ENCODE results near the gene EME2.
A peak's percentile ranks its signal among the peaks of the same experiment; 100 is the strongest.

EME2 gene

DNA sequence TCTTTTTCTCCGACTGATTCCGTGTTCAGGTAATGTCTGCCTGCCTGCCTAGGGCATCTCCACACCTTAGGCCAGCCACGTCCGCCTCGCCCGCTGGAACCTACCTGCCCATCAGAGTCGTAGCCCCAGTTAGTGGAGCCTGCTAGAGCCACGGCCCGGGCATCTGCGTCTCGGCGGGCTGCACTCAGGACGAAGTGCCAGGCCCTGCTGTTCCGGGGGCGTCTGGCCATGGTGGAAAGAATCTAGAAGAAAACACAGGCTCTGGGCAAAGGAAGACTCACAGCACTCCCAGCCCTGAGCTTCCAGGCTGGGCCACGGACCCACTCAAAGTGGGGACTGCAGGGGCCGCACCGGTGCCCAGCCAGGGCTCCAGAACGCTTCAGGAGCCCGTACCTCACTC, 8.6 kb downstream of the EME2 start:
- Histone ChIP-seq H3K18ac (ENCODE audit: low read length) (peak overlapping the region; percentile 37), H3K23ac (ENCODE audit: low read length) (no peak overlapping the region), H4K8ac (ENCODE audit: low read depth, low read length) (peak overlapping the region; percentile 5), H3K79me1 (ENCODE audit: low read length) (no peaks in the 10 kb centered on the region), H3K9ac (ENCODE audit: low read length) (peak overlapping the region; percentile 73), H3K4me2 (ENCODE audit: low read length) (peak overlapping the region; percentile 91), H4K91ac (ENCODE audit: low read depth, low read length) (peak overlapping the region; percentile 67), H4K12ac (ENCODE audit: low read depth, low read length) (peak overlapping the region; percentile 39), H2AFZ (ENCODE audit: insufficient read depth, low read length, poor library complexity) (no peak overlapping the region), H2BK5ac (ENCODE audit: low read depth, low read length, poor library complexity) (no peak overlapping the region), H3K4me3 (ENCODE audit: low read depth, low read length) (peak overlapping the region; percentile 82), H3K4me1 (ENCODE audit: control insufficient read depth in 1 of 2, insufficient read depth in 2 of 2, low read length in 2 of 2) (peaks cover 8 to 21% of the 10 kb centered on the region in 2 experiments), H2BK12ac (ENCODE audit: low read length) (no peak overlapping the region), H3K27me3 (ENCODE audit: insufficient read depth, low read length) (no peaks in the 10 kb centered on the region), H3K14ac (ENCODE audit: low read length) (no peak overlapping the region), H3K36me3 (ENCODE audit: control insufficient read depth in 1 of 2, insufficient read depth in 2 of 2, low read length in 2 of 2) (peaks cover 45 to 55% of the 10 kb centered on the region in 2 experiments), H3K9me3 (ENCODE audit: insufficient read depth, low read depth, low read length) (no peaks in the 10 kb centered on the region), H2BK120ac (ENCODE audit: insufficient read depth, low read length, poor library complexity) (no peak overlapping the region), H3K79me2 (ENCODE audit: control insufficient read depth, insufficient read depth, low read length, poor library complexity) (peaks cover 4% of the 10 kb centered on the region), H3K27ac (ENCODE audit: low read depth, low read length) (no peak overlapping the region), H2AK5ac (ENCODE audit: low read length) (peak overlapping the region; percentile 5), H3K4ac (ENCODE audit: low read depth, low read length) (no peak overlapping the region)
- no peak for DNase-seq
- no CpG with 5 or more reads among the region's 20 CpGs for WGBS (ENCODE audit: extremely low coverage, insufficient coverage, insufficient read length)

DNA sequence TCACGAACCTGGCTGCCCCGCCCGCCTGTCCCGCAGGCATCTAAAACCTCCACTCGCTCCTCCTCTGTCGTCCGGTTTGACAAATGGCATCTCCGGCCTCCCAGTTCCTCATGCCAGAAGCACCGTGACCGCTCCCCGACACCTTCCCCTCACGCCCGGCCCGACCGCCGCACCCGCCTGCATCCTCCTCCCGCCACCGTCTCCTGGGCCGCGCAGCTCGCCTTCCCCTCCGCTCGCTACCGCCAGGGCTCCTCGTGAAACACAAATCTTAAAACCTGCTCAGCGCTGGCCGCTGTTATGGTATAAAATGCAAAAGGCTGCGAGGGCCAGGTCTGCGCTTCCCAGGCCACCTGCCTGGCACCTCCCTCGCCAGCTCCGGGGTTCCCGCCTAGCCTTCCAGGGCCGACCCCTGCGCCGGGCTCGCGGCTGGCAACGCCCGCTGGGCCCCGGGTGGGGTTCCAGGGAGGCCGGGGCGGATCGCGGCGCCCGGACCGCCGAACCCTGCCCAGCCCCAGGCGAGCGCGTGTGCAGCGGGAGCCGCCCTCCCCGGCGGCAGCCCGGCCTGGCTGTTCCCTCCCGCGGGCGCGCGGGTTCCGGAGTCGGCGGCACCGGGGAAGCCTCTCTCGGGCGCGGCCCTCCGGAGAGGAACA, 9.3 kb downstream of the EME2 start:
- Histone ChIP-seq H3K18ac (ENCODE audit: low read length) (peak overlapping the region; percentile 37), H4K8ac (ENCODE audit: low read depth, low read length) (peak overlapping the region; percentile 69), H3K14ac (ENCODE audit: low read length) (peak overlapping the region; percentile 70), H2BK120ac (ENCODE audit: insufficient read depth, low read length, poor library complexity) (no peak overlapping the region), H3K9ac (ENCODE audit: low read length) (peak overlapping the region; percentile 73), H2BK5ac (ENCODE audit: low read depth, low read length, poor library complexity) (no peak overlapping the region), H3K36me3 (ENCODE audit: control insufficient read depth in 1 of 2, insufficient read depth in 2 of 2, low read length in 2 of 2) (peaks cover 45 to 55% of the 10 kb centered on the region in 2 experiments), H3K4ac (ENCODE audit: low read depth, low read length) (peak overlapping the region; percentile 13), H3K27me3 (ENCODE audit: insufficient read depth, low read length) (no peaks in the 10 kb centered on the region), H3K23ac (ENCODE audit: low read length) (no peak overlapping the region), H4K91ac (ENCODE audit: low read depth, low read length) (peak overlapping the region; percentile 67), H3K79me1 (ENCODE audit: low read length) (no peaks in the 10 kb centered on the region), H3K9me3 (ENCODE audit: insufficient read depth, low read depth, low read length) (no peaks in the 10 kb centered on the region), H4K12ac (ENCODE audit: low read depth, low read length) (peak overlapping the region; percentile 39), H3K27ac (ENCODE audit: low read depth, low read length) (peak overlapping the region; percentile 28), H3K4me3 (ENCODE audit: low read depth, low read length) (peak overlapping the region; percentile 82), H2AK5ac (ENCODE audit: low read length) (peak overlapping the region; percentile 51), H3K79me2 (ENCODE audit: control insufficient read depth, insufficient read depth, low read length, poor library complexity) (peaks cover 4% of the 10 kb centered on the region), H3K4me1 (ENCODE audit: control insufficient read depth in 1 of 2, insufficient read depth in 2 of 2, low read length in 2 of 2) (peaks cover 8 to 21% of the 10 kb centered on the region in 2 experiments), H2AFZ (ENCODE audit: insufficient read depth, low read length, poor library complexity) (peak overlapping the region; percentile 8), H2BK12ac (ENCODE audit: low read length) (no peak overlapping the region), H3K4me2 (ENCODE audit: low read length) (peak overlapping the region; percentile 91)
- peak; percentile 40 to 62 for DNase-seq
- WGBS (ENCODE audit: extremely low coverage, insufficient coverage, insufficient read length) = no CpG with 5 or more reads among the region's 70 CpGs

DNA sequence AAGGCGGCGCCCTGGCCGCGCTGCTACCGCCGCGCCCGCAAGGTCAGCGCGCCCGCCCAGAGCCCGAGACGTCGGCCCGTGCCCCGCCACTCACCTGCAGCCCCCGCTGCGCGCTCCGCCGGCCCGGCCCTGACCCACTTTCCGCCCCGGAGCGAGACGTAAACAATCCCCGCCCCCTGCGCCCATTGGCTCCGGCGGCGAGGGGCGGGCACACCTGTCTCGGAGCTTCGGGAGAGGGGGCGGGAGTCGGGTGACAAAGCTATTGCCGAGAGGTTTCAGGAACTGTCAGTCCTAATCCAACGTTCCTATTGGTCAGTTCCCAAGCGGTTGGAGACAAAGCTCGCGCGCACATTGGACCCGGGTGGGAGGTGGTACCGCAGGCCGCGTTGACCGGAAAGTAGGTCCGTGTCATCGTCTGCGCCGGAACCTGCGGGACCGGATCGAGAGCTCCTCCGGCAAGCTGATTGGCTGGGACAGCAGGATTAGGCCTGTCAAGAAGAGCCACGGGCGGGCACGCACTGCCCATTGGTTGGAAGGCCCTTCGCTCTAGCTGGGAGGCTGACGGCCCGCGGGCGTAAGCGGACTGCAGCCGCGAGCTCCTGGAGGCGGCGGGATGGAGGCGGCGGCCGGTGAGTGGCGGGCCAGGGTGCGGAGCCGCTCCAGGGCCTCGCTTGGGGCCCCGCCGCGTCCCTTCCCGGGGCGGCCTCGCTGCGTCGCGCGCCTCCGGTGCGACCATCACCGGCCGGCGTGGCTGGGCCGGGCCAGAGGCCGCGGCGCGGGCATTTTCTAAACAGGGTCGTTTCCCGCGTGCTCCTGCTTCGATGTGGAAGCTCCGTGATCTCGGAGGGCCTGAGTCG, 10.0 kb downstream of the EME2 start, which contains the start of the genes NUBP2 and SPSB3:
TSS of gene NUBP2 (plus strand) at position 553 of the 857 bp plus-strand sequence. CDS start at position 614, 61 bp downstream.
TSS of gene SPSB3 (minus strand) at position 164 of the 857 bp plus-strand sequence. CDS start 1,088 bp downstream, outside the sequence.
- Histone ChIP-seq H2AK5ac (ENCODE audit: low read length) (peak within 1 kb of the TSS; percentile 51), H2BK5ac (ENCODE audit: low read depth, low read length, poor library complexity) (no peak within 1 kb of the TSS), H4K8ac (ENCODE audit: low read depth, low read length) (peak within 1 kb of the TSS; percentile 88), H3K4ac (ENCODE audit: low read depth, low read length) (peak within 1 kb of the TSS; percentile 49), H4K12ac (ENCODE audit: low read depth, low read length) (peak within 1 kb of the TSS; percentile 39), H2AFZ (ENCODE audit: insufficient read depth, low read length, poor library complexity) (peak within 1 kb of the TSS; percentile 37), H3K9ac (ENCODE audit: low read length) (peak within 1 kb of the TSS; percentile 96), H3K4me1 (ENCODE audit: control insufficient read depth in 1 of 2, insufficient read depth in 2 of 2, low read length in 2 of 2) (peaks cover 8 to 21% of the 10 kb centered on the region in 2 experiments), H2BK12ac (ENCODE audit: low read length) (no peak within 1 kb of the TSS), H3K23ac (ENCODE audit: low read length) (no peak within 1 kb of the TSS), H3K18ac (ENCODE audit: low read length) (peak within 1 kb of the TSS; percentile 77), H3K9me3 (ENCODE audit: insufficient read depth, low read depth, low read length) (no peaks in the 10 kb centered on the region), H4K91ac (ENCODE audit: low read depth, low read length) (peak within 1 kb of the TSS; percentile 67), H3K27ac (ENCODE audit: low read depth, low read length) (peak within 1 kb of the TSS; percentile 28), H3K36me3 (ENCODE audit: control insufficient read depth in 1 of 2, insufficient read depth in 2 of 2, low read length in 2 of 2) (peaks cover 45 to 55% of the 10 kb centered on the region in 2 experiments), H3K4me3 (ENCODE audit: low read depth, low read length) (peak within 1 kb of the TSS; percentile 95), H3K4me2 (ENCODE audit: low read length) (peak within 1 kb of the TSS; percentile 91), H2BK120ac (ENCODE audit: insufficient read depth, low read length, poor library complexity) (peak within 1 kb of the TSS; percentile 44), H3K27me3 (ENCODE audit: insufficient read depth, low read length) (no peaks in the 10 kb centered on the region), H3K14ac (ENCODE audit: low read length) (peak within 1 kb of the TSS; percentile 70), H3K79me2 (ENCODE audit: control insufficient read depth, insufficient read depth, low read length, poor library complexity) (peaks cover 4% of the 10 kb centered on the region), H3K79me1 (ENCODE audit: low read length) (no peaks in the 10 kb centered on the region)
- DNase-seq = peak; percentile 100
- no CpG with 5 or more reads among the region's 102 CpGs for WGBS (ENCODE audit: extremely low coverage, insufficient coverage, insufficient read length)

DNA sequence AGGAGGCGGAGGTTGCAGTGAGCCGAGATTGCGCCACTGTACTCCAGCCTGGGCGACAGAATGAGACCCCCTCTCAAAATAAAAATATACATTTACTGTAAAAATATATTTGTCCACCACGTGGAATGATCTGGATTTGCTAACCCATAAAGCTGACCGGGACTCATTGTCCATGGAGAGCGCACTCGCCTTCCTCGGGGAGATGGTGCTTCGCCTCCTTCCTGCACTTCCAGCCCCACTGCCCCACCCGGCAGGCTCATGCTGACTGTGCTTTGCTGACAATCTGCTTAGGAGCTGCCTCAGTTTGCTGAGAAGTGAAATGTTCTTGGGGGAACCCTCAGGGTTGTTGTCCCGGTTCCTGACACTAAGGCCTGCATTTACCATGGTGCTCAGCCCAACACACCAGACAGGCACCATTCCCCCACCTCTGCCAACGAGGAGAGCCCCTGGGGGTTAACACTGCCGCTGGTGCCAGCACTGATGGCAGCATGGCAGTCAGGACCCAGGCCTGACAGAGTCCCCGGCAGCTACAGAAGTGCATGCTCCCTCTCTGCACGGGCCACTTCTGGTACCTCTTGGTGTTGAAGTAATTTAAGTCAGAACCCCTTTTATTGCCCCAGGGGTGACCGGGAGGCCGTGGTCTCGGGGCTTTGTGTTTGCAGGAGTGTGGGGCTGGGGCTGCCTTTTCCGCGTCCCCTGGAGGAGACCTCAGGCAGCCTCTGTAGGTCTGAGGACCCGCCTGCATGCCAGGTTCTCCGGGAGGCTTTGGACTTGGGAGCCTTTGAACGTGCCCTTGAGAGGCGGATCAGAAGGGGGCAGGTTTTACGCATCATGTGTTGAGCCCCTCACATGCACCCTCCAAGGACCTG, 12.6 kb downstream of the EME2 start:
- Histone ChIP-seq H3K9ac (ENCODE audit: low read length) (no peak overlapping the region), H3K79me1 (ENCODE audit: low read length) (no peaks in the 10 kb centered on the region), H3K27me3 (ENCODE audit: insufficient read depth, low read length) (no peaks in the 10 kb centered on the region), H3K4me1 (ENCODE audit: control insufficient read depth in 1 of 2, insufficient read depth in 2 of 2, low read length in 2 of 2) (peaks cover 5 to 16% of the 10 kb centered on the region in 2 experiments), H3K23ac (ENCODE audit: low read length) (no peak overlapping the region), H4K91ac (ENCODE audit: low read depth, low read length) (no peak overlapping the region), H3K9me3 (ENCODE audit: insufficient read depth, low read depth, low read length) (no peaks in the 10 kb centered on the region), H2BK5ac (ENCODE audit: low read depth, low read length, poor library complexity) (no peak overlapping the region), H3K79me2 (ENCODE audit: control insufficient read depth, insufficient read depth, low read length, poor library complexity) (peaks cover 4% of the 10 kb centered on the region), H4K8ac (ENCODE audit: low read depth, low read length) (no peak overlapping the region), H3K4ac (ENCODE audit: low read depth, low read length) (peak overlapping the region; percentile 55), H3K4me3 (ENCODE audit: low read depth, low read length) (no peak overlapping the region), H3K18ac (ENCODE audit: low read length) (no peak overlapping the region), H2AK5ac (ENCODE audit: low read length) (no peak overlapping the region), H3K4me2 (ENCODE audit: low read length) (no peak overlapping the region), H3K27ac (ENCODE audit: low read depth, low read length) (no peak overlapping the region), H2BK120ac (ENCODE audit: insufficient read depth, low read length, poor library complexity) (no peak overlapping the region), H2BK12ac (ENCODE audit: low read length) (no peak overlapping the region), H3K14ac (ENCODE audit: low read length) (no peak overlapping the region), H2AFZ (ENCODE audit: insufficient read depth, low read length, poor library complexity) (no peak overlapping the region), H3K36me3 (ENCODE audit: control insufficient read depth in 1 of 2, insufficient read depth in 2 of 2, low read length in 2 of 2) (peaks cover 52 to 55% of the 10 kb centered on the region in 2 experiments), H4K12ac (ENCODE audit: low read depth, low read length) (no peak overlapping the region)
- DNase-seq = no peak
- WGBS (ENCODE audit: extremely low coverage, insufficient coverage, insufficient read length) = no CpG with 5 or more reads among the region's 26 CpGs

All from trophoblast cell (in vitro differentiated cells and primary cell).